Measurements from ENCODE around the gene GPC3. TPM values are rescaled to one million over a fixed set of nuclear protein-coding genes. Genes with fewer than 3 reads are reported as not detected.
A peak's percentile ranks its signal among the peaks of the same experiment; 100 is the strongest.

Gene GPC3
- total RNA-seq, 1 experiment from 2014 or later, result 0.24 TPM

DNA sequence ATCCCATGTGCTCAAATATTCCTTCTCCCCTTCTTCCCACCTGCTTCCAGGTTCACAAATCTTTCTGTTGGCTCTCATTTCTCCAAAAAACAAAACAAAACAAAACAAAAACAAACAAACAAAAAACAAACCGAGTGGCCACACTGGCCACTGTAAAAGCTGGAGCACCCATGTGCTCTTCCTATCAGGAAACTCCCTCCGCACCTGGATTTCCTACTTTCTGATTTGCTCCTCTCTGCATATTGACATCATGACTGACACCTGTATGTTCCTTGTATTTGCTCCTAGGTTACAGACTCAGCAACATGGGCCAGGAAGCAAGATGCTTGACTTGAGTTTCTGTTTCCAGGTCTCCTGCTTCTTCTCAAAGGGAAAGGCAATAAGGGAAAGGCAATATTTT lies 258.8 kb downstream of the GPC3 start:
- H3K9me3 ChIP-seq (ENCODE audit: low read depth, low read length, poor library complexity, severe bottlenecking), result no peaks in the 10 kb centered on the region
- DNase-seq (ENCODE audit: low spot score), result peak; percentile 4
- H3K27ac ChIP-seq (ENCODE audit: low read depth, low read length, poor library complexity, severe bottlenecking), result no peak overlapping the region
- no peak overlapping the region for H3K4me3 ChIP-seq (ENCODE audit: low read depth, low read length, poor library complexity, severe bottlenecking)
- POLR2A ChIA-PET (ENCODE audit: low non-redundant PET), result no interaction called here
- H3K27me3 ChIP-seq (replicated peaks; ENCODE audit: insufficient read depth, low read depth, low read length, poor library complexity), result peaks cover 20% of the 10 kb centered on the region
- BruUV-seq (replicated peaks), result no TSS peak
- intact Hi-C loops (cut with micrococcal nuclease; ENCODE audit: unreplicated experiment), result no loop called here
- no peak for TF ChIP-seq EZH2 (IDR thresholded peaks at IDR 0.05; ENCODE audit: borderline replicate concordance, low read depth, low read length, poor library complexity, severe bottlenecking)
- TF ChIP-seq, protein P1, sequence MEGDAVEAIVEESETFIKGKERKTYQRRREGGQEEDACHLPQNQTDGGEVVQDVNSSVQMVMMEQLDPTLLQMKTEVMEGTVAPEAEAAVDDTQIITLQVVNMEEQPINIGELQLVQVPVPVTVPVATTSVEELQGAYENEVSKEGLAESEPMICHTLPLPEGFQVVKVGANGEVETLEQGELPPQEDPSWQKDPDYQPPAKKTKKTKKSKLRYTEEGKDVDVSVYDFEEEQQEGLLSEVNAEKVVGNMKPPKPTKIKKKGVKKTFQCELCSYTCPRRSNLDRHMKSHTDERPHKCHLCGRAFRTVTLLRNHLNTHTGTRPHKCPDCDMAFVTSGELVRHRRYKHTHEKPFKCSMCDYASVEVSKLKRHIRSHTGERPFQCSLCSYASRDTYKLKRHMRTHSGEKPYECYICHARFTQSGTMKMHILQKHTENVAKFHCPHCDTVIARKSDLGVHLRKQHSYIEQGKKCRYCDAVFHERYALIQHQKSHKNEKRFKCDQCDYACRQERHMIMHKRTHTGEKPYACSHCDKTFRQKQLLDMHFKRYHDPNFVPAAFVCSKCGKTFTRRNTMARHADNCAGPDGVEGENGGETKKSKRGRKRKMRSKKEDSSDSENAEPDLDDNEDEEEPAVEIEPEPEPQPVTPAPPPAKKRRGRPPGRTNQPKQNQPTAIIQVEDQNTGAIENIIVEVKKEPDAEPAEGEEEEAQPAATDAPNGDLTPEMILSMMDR (conservative IDR thresholded peaks at IDR 0.05; ENCODE audit: low read depth, low read length), result no peak
- CTCF ChIA-PET, result no interaction called here
- H3K4me1 ChIP-seq (ENCODE audit: insufficient read depth, low read length, poor library complexity, severe bottlenecking), result peaks cover 7% of the 10 kb centered on the region
- no peaks in the 10 kb centered on the region for H3K36me3 ChIP-seq (ENCODE audit: insufficient read depth, low read length, poor library complexity, severe bottlenecking)

DNA sequence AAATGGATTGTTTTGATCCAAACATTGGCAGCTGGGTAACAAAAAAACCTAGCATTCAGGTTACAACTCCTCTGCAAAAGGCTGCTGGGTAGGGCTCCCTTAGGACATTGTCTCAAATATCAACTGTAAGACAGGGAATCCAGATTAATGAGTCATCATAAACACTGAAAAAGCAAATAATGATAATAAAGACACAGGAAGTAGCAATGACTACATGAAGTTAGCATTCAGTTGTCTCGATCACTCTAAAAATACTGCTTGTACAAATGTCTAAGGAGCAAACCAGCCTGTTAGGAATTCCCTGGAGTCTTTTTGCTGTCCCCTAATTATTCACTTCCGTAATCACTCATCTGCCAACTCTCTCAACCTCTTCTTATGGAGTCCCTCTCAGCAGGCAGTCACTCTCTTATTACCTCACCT lies 259.2 kb downstream of the GPC3 start:
- TF ChIP-seq, protein P1 (conservative IDR thresholded peaks at IDR 0.05; ENCODE audit: low read depth, low read length), result no peak
- TF ChIP-seq EZH2 (IDR thresholded peaks at IDR 0.05; ENCODE audit: borderline replicate concordance, low read depth, low read length, poor library complexity, severe bottlenecking), result no peak
- Histone ChIP-seq H3K27ac (ENCODE audit: low read depth, low read length, poor library complexity, severe bottlenecking) (peak overlapping the region; percentile 3), H3K9me3 (ENCODE audit: low read depth, low read length, poor library complexity, severe bottlenecking) (no peaks in the 10 kb centered on the region), H3K27me3 (replicated peaks; ENCODE audit: insufficient read depth, low read depth, low read length, poor library complexity) (peaks cover 19% of the 10 kb centered on the region), H3K36me3 (ENCODE audit: insufficient read depth, low read length, poor library complexity, severe bottlenecking) (no peaks in the 10 kb centered on the region), H3K4me3 (ENCODE audit: low read depth, low read length, poor library complexity, severe bottlenecking) (no peak overlapping the region), H3K4me1 (ENCODE audit: insufficient read depth, low read length, poor library complexity, severe bottlenecking) (peaks cover 7% of the 10 kb centered on the region)
- CTCF ChIA-PET, result no interaction called here
- peak; percentile 86 for DNase-seq (ENCODE audit: low spot score)
- intact Hi-C loops (cut with micrococcal nuclease; ENCODE audit: unreplicated experiment), result no loop called here
- POLR2A ChIA-PET (ENCODE audit: low non-redundant PET), result no interaction called here
- BruUV-seq (replicated peaks), result no TSS peak

DNA sequence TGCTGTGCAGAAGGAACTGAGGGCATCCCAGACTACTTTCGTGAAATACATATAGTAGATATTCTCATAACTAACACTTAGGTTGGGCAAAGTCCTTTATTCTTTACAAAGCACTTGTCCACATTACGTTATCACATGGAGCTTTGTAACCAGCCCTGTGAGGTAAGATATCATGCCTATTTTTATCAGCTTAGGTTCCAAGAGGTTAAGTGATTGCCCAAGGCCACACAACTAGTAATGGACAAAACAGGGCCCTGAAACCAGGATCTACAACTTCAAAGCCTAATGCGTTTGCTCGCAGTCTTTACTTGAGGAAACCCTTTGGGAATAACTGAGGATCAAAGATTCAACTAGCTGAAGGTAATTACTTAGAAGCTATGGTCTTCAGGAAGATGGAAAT lies 261.5 kb downstream of the GPC3 start:
- DNase-seq (ENCODE audit: low spot score), result no peak
- Histone ChIP-seq H3K4me3 (ENCODE audit: low read depth, low read length, poor library complexity, severe bottlenecking) (no peak overlapping the region), H3K27me3 (replicated peaks; ENCODE audit: insufficient read depth, low read depth, low read length, poor library complexity) (peaks cover 2% of the 10 kb centered on the region), H3K9me3 (ENCODE audit: low read depth, low read length, poor library complexity, severe bottlenecking) (no peaks in the 10 kb centered on the region), H3K4me1 (ENCODE audit: insufficient read depth, low read length, poor library complexity, severe bottlenecking) (peaks cover 7% of the 10 kb centered on the region), H3K36me3 (ENCODE audit: insufficient read depth, low read length, poor library complexity, severe bottlenecking) (no peaks in the 10 kb centered on the region), H3K27ac (ENCODE audit: low read depth, low read length, poor library complexity, severe bottlenecking) (no peak overlapping the region)
- ChIA-PET POLR2A (ENCODE audit: low non-redundant PET) (no interaction called here), CTCF (no interaction called here)
- TF ChIP-seq EZH2 (IDR thresholded peaks at IDR 0.05; ENCODE audit: borderline replicate concordance, low read depth, low read length, poor library complexity, severe bottlenecking), result no peak
- TF ChIP-seq, protein P1 (conservative IDR thresholded peaks at IDR 0.05; ENCODE audit: low read depth, low read length), result no peak
- intact Hi-C loops (cut with micrococcal nuclease; ENCODE audit: unreplicated experiment), result no loop called here
- BruUV-seq (replicated peaks), result no TSS peak
